OCI-LY3 (cell line): ENCODE measurements around the gene FNDC3A.

Experiments
- EZH2phosphoT487 ChIP-seq: fragments of 200-600 bp; shearing (Covaris generic); IDR thresholded peaks from 2 replicates; pipeline ENCODE4 v1.6.1; 2018; ENCODE audit warnings: antibody characterized with exemption, mixed run types, low read depth
- TF ChIP-seq, protein P1 (sequence below): fragments of 200-600, 300-600 bp; sonication (generic); IDR thresholded peaks from 2 replicates; pipeline ENCODE4 v1.5.1; 2014; ENCODE audit warnings: antibody characterized with exemption, low read length, low read depth

DNA sequence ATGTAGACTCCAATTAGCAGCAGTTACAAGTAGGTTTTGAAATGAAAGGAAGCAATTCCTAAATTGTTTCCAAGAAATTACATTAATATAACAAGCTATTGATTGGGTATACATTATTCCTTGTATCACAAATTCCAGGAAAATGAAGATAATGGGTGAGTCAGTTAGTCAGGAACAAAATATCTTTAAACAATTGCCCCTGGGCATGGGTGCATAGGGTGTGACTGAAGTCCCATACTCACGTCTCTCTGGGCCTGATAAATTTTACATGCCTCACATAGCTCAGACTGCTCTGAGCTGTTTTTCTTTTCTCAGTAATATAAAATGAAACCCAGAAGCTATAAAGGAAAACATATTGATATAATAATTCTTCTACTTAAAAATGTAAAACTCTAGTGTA, 87.8 kb downstream of the FNDC3A start:
- TF ChIP-seq, protein P1, sequence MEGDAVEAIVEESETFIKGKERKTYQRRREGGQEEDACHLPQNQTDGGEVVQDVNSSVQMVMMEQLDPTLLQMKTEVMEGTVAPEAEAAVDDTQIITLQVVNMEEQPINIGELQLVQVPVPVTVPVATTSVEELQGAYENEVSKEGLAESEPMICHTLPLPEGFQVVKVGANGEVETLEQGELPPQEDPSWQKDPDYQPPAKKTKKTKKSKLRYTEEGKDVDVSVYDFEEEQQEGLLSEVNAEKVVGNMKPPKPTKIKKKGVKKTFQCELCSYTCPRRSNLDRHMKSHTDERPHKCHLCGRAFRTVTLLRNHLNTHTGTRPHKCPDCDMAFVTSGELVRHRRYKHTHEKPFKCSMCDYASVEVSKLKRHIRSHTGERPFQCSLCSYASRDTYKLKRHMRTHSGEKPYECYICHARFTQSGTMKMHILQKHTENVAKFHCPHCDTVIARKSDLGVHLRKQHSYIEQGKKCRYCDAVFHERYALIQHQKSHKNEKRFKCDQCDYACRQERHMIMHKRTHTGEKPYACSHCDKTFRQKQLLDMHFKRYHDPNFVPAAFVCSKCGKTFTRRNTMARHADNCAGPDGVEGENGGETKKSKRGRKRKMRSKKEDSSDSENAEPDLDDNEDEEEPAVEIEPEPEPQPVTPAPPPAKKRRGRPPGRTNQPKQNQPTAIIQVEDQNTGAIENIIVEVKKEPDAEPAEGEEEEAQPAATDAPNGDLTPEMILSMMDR = no peak
- no peak for TF ChIP-seq EZH2phosphoT487
